Subcutaneous abdominal adipose tissue (tissue), 5 donors: ENCODE measurements around the gene PSMD11.
"Not testable (repeated sequence)": the region's sequence is repeated elsewhere in the genome, so short reads cannot be mapped to it uniquely, and the experiment has no call there.

Experiments used
- H3K27ac ChIP-seq: one replicate; pipeline ENCODE4 v1.7.0; 2013; ENCODE audit warnings: low read depth, mild to moderate bottlenecking, inconsistent platforms, low read length, moderate library complexity
- H3K27me3 ChIP-seq, 5 donors: one replicate each; pipeline ENCODE4 v1.7.0; 2013; ENCODE audit warnings: low read length in 5 of 5, inconsistent platforms in 1 of 5; ENCODE audit not compliant: control insufficient read depth in 5 of 5, insufficient read depth in 4 of 5
- H3K36me3 ChIP-seq, 5 donors: one replicate each; pipeline ENCODE4 v1.7.0; 2013; ENCODE audit warnings: low read length in 5 of 5; ENCODE audit not compliant: control insufficient read depth in 5 of 5, insufficient read depth in 5 of 5
- H3K4me1 ChIP-seq, 5 donors: one replicate each; pipeline ENCODE4 v1.7.0; 2013; ENCODE audit warnings: low read length in 5 of 5, mild to moderate bottlenecking in 3 of 5, moderate library complexity in 1 of 5; ENCODE audit not compliant: control insufficient read depth in 5 of 5, insufficient read depth in 5 of 5
- H3K4me3 ChIP-seq, 5 donors: one replicate each; pipeline ENCODE4 v1.7.0; 2013; ENCODE audit warnings: low read length in 5 of 5, low read depth in 1 of 5
- H3K9ac ChIP-seq, 5 donors: one replicate each; pipeline ENCODE4 v1.7.0; 2013; ENCODE audit warnings: low read length in 5 of 5, mild to moderate bottlenecking in 4 of 5, moderate library complexity in 3 of 5
- H3K9me3 ChIP-seq, 5 donors: one replicate each; pipeline ENCODE4 v1.7.0; 2013; ENCODE audit warnings: low read length in 5 of 5; ENCODE audit not compliant: control insufficient read depth in 5 of 5
- donor health status: healthy.
- donor health status: healthy.
- donor health status: healthy.
- donor health status: healthy.
- donor health status: healthy.

PSMD11 gene

GRCh38 chr17:32524553-32524880 lies 80.2 kb downstream of the PSMD11 start:
- peaks cover 2 to 12% (median 12%) of the 10 kb centered on the region in 5 donors for H3K4me1 ChIP-seq
- H3K9me3 ChIP-seq, H3K27me3 ChIP-seq, H3K9ac ChIP-seq, H3K4me3 ChIP-seq, H3K36me3 ChIP-seq, H3K27ac ChIP-seq: not testable (repeated sequence)

GRCh38 chr17:32525122-32525521 lies 80.8 kb downstream of the PSMD11 start:
- no peak overlapping the region for H3K27ac ChIP-seq
- no peak overlapping the region for H3K4me3 ChIP-seq
- H3K36me3 ChIP-seq = peaks cover 0 to 5% (median 0%) of the 10 kb centered on the region in 5 donors
- no peak overlapping the region for H3K9ac ChIP-seq
- H3K27me3 ChIP-seq = peaks cover 0 to 5% (median 0%) of the 10 kb centered on the region in 5 donors
- H3K4me1 ChIP-seq = peaks cover 0 to 6% (median 6%) of the 10 kb centered on the region in 5 donors
- no peaks in the 10 kb centered on the region for H3K9me3 ChIP-seq

- H3K4me1 ChIP-seq = no peaks in the 10 kb centered on the region
- no peak overlapping the region for H3K9ac ChIP-seq
- H3K9me3 ChIP-seq = no peaks in the 10 kb centered on the region
- no peak overlapping the region for H3K27ac ChIP-seq
- H3K27me3 ChIP-seq = peaks cover 0 to 2% (median 0%) of the 10 kb centered on the region in 5 donors
- H3K36me3 ChIP-seq = peaks cover 0 to 5% (median 0%) of the 10 kb centered on the region in 5 donors
- H3K4me3 ChIP-seq = no peak overlapping the region
Observed at GRCh38 chr17:32527146-32527545, 82.8 kb downstream of the PSMD11 start.

GRCh38 chr17:32528825-32529224 lies 84.5 kb downstream of the PSMD11 start:
- no peaks in the 10 kb centered on the region for H3K9me3 ChIP-seq
- H3K4me1 ChIP-seq = no peaks in the 10 kb centered on the region
- peaks cover 0 to 2% (median 0%) of the 10 kb centered on the region in 5 donors for H3K27me3 ChIP-seq
- peaks cover 0 to 5% (median 2%) of the 10 kb centered on the region in 5 donors for H3K36me3 ChIP-seq
- no peak overlapping the region for H3K27ac ChIP-seq
- H3K9ac ChIP-seq = no peak overlapping the region
- no peak overlapping the region for H3K4me3 ChIP-seq

- no peak overlapping the region for H3K27ac ChIP-seq
- H3K9ac ChIP-seq = no peak overlapping the region
- H3K4me3 ChIP-seq = no peak overlapping the region
- H3K27me3 ChIP-seq = peaks cover 0 to 2% (median 0%) of the 10 kb centered on the region in 5 donors
- no peaks in the 10 kb centered on the region for H3K4me1 ChIP-seq
- no peaks in the 10 kb centered on the region for H3K9me3 ChIP-seq
- peaks cover 0 to 5% (median 2%) of the 10 kb centered on the region in 5 donors for H3K36me3 ChIP-seq
Observed at GRCh38 chr17:32529604-32530003, 85.3 kb downstream of the PSMD11 start.
